Skeletal muscle tissue (tissue), 4 donors: ENCODE data around the gene OSBP2. TPM values are rescaled to one million over a fixed set of nuclear protein-coding genes. Genes with fewer than 3 reads are reported as not detected.
"Not testable (repeated sequence)": the region's sequence is repeated elsewhere in the genome, so short reads cannot be mapped to it uniquely, and the experiment has no call there.

ENCODE experiments used
- H3K27ac ChIP-seq: one replicate; pipeline ENCODE4 v1.7.0; 2013; ENCODE audit warnings: mild to moderate bottlenecking, low read depth, low read length, inconsistent platforms
- H3K27me3 ChIP-seq, 3 donors: one replicate each; pipeline ENCODE4 v1.7.0; 2013; ENCODE audit warnings: low read length in 3 of 3; ENCODE audit not compliant: control insufficient read depth in 3 of 3, insufficient read depth in 3 of 3
- H3K36me3 ChIP-seq, 3 donors: one replicate each; pipeline ENCODE4 v1.7.0; 2013; ENCODE audit warnings: low read length in 3 of 3; ENCODE audit not compliant: control insufficient read depth in 3 of 3, insufficient read depth in 3 of 3
- H3K4me1 ChIP-seq, 3 donors: one replicate each; pipeline ENCODE4 v1.7.0; 2013; ENCODE audit warnings: low read length in 3 of 3, mild to moderate bottlenecking in 3 of 3; ENCODE audit not compliant: control insufficient read depth in 3 of 3, insufficient read depth in 3 of 3
- H3K4me3 ChIP-seq, 3 donors: one replicate each; pipeline ENCODE4 v1.7.0; 2013; ENCODE audit warnings: low read length in 3 of 3
- H3K9ac ChIP-seq, 3 donors: one replicate each; pipeline ENCODE4 v1.7.0; 2013; ENCODE audit warnings: low read length in 3 of 3, mild to moderate bottlenecking in 3 of 3, moderate library complexity in 2 of 3, low read depth in 1 of 3
- H3K9me3 ChIP-seq, 3 donors: one replicate each; pipeline ENCODE4 v1.7.0; 2013; ENCODE audit warnings: low read length in 3 of 3; ENCODE audit not compliant: control insufficient read depth in 3 of 3
- total RNA-seq: library from RNA; depleted of rRNA; stranded (reverse); fragments of >200 nt; gene quantifications from one replicate; pipeline ENCODE4 v1.2.3, GENCODE V29; 2014
- donor health status: Osteomylitis.

OSBP2 gene
- total RNA-seq, 1 donor from 2014 or later = 4.7 TPM

DNA sequence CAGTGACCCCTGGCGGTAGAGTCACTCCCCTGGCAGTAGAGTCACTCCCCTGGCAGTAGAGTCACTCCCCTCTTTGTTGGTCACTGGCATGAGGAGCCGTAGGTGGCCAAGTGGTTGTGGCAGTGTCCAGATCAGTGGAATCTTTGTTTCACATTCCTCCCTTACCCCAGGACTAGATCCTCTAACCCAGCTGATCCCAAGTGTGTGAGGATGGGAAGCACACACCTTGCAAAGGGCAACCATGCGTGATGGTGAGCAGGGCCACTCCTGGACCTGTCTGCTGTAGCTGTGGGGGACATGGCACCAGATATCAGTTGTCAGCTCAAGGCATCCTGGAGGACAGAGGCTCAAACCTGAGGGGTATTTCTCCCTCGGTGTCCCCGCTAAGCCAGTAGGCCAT lies 37.8 kb downstream of the OSBP2 start:
- Histone ChIP-seq H3K9me3 (no peaks in the 10 kb centered on the region), H3K27ac (no peak overlapping the region), H3K9ac (no peak overlapping the region), H3K4me3 (no peak overlapping the region), H3K27me3 (no peaks in the 10 kb centered on the region), H3K36me3 (no peaks in the 10 kb centered on the region), H3K4me1 (no peaks in the 10 kb centered on the region)

DNA sequence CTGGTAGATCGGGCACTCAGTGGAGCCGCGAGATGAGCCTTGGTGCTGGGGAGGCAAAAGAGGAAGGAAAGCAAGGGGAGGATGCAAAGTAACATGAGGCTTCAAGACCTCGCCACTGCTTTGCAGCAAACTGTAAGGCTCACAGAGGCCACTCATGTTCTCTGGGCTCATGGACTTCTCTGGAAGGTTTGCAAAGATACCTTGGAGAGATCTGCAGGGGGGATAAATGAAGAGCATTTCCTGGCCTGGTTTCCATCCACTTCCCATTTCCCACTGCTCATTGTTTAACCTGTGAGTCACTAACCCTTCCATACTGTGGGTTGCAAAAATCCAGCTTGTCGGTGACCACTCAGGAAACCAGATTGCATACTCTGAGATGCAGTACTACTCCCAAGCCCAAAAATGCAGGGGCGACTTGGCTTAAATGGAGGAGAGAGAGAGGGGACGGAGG lies 38.5 kb downstream of the OSBP2 start:
- no peaks in the 10 kb centered on the region for H3K9me3 ChIP-seq
- no peak overlapping the region for H3K4me3 ChIP-seq
- no peaks in the 10 kb centered on the region for H3K4me1 ChIP-seq
- H3K27ac ChIP-seq = no peak overlapping the region
- H3K36me3 ChIP-seq = no peaks in the 10 kb centered on the region
- H3K27me3 ChIP-seq = no peaks in the 10 kb centered on the region
- no peak overlapping the region for H3K9ac ChIP-seq

DNA sequence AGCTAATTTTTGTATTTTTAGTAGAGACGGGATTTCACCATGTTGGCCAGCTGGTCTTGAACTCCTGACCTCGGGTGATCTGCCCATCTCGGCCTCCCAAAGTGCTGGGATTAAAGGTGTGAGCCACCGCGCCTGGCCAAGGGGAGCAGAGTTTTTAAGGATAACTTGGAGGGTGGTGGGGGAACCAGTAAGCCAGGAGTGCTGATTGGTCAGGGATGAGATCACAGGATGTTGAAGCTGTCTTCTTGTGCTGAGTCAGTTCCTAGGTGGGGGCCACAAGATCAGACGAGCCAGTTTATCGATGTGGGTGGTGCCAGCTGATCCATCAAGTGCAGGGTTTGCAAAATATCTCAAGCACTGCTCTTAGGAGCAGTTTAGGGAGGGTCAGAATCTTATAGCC lies 45.3 kb downstream of the OSBP2 start:
- not testable (repeated sequence) for H3K27me3 ChIP-seq, H3K27ac ChIP-seq, H3K4me3 ChIP-seq, H3K9me3 ChIP-seq, H3K9ac ChIP-seq, H3K4me1 ChIP-seq, H3K36me3 ChIP-seq

DNA sequence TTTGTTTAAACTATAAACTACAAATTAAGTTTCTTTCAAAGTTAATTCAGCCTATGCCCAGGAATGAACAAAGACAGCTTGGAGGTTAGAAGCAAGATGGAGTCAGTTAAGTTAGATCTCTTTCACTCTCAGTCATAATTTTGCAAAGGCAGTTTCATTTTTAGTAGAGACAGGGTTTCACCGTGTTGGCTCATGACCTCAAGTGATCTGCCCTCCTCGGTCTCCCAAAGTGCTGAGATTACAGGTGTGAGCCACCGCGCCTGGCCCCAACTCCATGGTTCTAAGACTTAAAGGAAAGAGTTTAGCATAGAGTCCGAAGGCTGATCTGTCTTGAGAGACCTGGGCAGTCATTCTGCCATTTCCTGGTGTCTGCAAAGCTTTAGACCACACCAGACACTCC lies 45.8 kb downstream of the OSBP2 start:
- H3K9ac ChIP-seq, H3K9me3 ChIP-seq, H3K4me3 ChIP-seq, H3K27me3 ChIP-seq, H3K4me1 ChIP-seq, H3K27ac ChIP-seq, H3K36me3 ChIP-seq: not testable (repeated sequence)

DNA sequence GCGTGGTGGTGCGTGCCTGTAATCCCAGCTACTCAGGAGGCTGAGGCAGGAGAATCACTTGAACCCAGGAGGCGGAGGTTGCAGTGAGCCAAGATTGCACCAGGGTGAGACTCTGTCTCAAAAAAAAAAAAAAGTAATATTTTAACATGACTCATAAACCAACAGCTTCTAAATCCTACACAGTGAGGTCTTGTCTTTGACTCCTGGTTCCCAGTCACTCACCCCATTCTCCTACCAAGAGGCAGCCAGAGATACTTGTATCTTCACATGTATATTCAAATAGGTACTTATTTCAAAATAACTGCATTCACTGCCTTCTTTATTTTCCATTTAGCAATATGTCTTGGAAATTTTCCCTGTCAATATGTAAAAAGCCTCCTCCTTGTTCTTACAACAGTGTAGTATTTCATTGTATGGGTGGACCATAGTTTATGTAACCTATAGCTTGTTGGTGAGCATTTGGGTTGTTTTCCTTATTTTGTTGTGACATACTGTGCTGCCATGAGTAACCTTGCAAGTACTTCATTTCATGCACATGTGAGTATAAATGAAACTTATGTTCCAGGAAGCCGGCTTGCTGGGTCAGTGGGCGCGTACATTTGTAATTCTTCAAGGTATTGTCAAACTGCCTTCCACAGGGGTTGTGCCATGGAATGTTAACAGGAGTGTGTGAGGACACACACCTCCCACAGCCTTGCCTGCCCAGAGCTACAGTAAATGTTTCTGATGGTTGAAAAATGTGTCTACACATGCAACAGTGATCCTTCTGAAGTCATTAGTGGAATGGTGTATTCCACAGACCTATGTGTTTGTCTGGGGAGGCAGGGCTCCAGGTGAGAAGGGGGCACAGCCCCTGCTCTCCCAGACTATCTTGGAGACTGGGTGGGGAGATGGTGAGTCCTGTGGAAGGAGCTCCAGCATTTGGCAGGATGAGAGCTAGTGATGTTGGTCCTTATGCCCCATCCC lies 47.9 kb downstream of the OSBP2 start:
- H3K4me1 ChIP-seq = no peaks in the 10 kb centered on the region

DNA sequence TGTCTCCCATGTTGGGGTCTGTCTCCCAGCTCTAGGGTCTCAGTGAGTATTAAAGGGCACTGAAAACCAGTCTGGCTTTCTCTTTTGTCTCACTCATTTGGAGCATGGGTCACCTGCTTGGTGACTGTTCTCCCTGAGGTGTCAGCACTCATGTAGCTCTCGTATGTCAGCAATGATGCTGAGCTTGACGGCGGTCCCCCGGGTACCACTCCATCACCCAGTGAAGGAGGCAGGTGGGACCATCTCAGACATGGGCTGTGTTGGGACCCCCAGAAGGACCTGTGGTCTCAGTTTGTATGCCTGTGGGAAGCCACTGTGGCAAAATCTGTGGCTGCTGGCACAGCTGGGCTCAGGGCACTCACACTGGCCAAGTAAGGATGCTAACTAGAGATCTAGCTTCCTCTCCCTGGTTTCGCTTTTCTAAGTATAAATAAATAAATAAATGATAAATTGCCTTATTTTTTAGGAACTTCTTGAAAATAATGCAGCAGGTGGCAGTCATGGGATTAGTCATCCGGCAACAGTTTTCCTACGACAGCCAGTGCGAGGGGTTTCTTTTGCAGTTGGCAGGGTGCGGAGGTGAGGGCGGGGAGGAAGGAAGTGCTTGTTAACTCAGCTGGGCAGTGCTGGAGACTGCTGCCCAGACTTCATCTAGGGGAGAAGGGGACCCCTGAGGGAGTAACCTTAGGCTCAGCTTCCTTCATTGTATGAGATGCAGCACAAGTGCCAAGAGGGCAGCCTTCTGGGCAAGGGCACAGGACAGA lies 48.8 kb downstream of the OSBP2 start:
- no peaks in the 10 kb centered on the region for H3K4me1 ChIP-seq
- no peak overlapping the region for H3K27ac ChIP-seq
- H3K27me3 ChIP-seq = no peaks in the 10 kb centered on the region
- H3K4me3 ChIP-seq = no peak overlapping the region
- no peaks in the 10 kb centered on the region for H3K9me3 ChIP-seq
- H3K36me3 ChIP-seq = peaks cover 0 to 2% (median 0%) of the 10 kb centered on the region in 3 donors
- H3K9ac ChIP-seq = no peak overlapping the region

More for the DNA sequence above, 47.9 kb downstream of the OSBP2 start:
- H3K4me3 ChIP-seq = no peak overlapping the region
- no peak overlapping the region for H3K9ac ChIP-seq
- no peaks in the 10 kb centered on the region for H3K9me3 ChIP-seq
- H3K27me3 ChIP-seq = no peaks in the 10 kb centered on the region
- H3K36me3 ChIP-seq = peaks cover 0 to 2% (median 0%) of the 10 kb centered on the region in 3 donors
- no peak overlapping the region for H3K27ac ChIP-seq

DNA sequence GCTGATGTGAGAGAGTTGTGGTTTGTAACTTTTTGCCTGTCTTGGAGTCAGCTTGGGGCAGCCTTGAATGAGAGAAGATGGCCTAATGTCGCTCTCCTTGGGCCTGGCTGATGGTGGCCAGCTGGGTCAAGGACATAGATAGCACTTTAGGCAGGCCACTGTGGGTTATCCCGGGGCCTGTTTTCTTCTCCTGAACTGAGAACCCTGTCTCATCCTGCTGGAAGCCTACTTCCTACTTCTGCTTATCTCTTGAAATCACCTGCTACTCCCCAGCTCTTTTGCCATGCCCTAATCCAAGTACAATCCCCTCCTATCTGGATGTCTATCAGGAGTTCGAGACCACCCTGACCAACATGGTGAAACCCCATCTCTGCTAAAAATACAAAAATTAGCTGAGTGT lies 49.5 kb downstream of the OSBP2 start:
- peaks cover 0 to 2% (median 0%) of the 10 kb centered on the region in 3 donors for H3K36me3 ChIP-seq
- no peak overlapping the region for H3K9ac ChIP-seq
- H3K4me3 ChIP-seq = no peak overlapping the region
- H3K27ac ChIP-seq = no peak overlapping the region
- no peaks in the 10 kb centered on the region for H3K4me1 ChIP-seq
- H3K27me3 ChIP-seq = no peaks in the 10 kb centered on the region
- no peaks in the 10 kb centered on the region for H3K9me3 ChIP-seq

DNA sequence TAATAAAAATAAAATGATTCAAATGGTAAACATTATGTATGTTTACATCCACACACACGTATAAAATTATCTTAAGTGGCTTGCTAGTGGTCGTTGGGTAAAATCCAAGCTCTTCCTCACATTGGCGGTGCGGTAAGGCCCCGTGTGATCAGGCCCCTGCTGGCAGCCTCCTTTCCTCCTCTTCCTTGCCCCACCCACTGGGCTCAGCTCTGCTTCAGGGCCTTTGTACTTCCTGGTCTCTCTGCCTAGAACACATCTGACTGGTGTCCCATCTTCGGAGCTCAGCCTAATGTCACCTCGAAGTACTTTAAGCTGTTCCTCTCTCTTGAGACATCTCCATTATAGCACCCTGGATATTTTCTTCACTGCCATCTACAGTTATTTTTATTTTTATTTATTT lies 52.8 kb downstream of the OSBP2 start:
- H3K9me3 ChIP-seq = no peaks in the 10 kb centered on the region
- no peak overlapping the region for H3K9ac ChIP-seq
- H3K27ac ChIP-seq = no peak overlapping the region
- H3K4me3 ChIP-seq = no peak overlapping the region
- H3K36me3 ChIP-seq = no peaks in the 10 kb centered on the region
- no peaks in the 10 kb centered on the region for H3K4me1 ChIP-seq
- no peaks in the 10 kb centered on the region for H3K27me3 ChIP-seq

DNA sequence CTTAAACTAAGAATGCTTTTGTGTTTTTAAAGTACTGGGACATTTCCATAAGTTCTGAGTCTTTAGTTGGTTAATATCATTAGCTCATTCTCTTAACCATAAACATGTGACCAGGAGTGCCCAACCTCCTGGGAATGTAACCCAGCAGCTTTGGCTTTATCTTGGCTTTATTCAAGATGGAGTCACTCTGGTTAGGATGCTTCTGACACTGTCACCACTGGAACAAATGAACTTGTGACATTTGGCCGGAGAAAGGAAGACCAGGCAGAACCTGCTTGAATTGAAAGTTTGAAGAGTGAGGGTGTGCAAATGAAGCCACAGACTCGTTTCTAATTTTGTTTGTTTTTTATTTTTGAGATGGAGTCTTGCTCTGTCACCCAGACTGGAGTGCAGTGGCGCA lies 54.6 kb downstream of the OSBP2 start:
- no peaks in the 10 kb centered on the region for H3K36me3 ChIP-seq
- H3K4me1 ChIP-seq = peaks cover 2 to 8% (median 4%) of the 10 kb centered on the region in 3 donors
- no peak overlapping the region for H3K4me3 ChIP-seq
- no peaks in the 10 kb centered on the region for H3K9me3 ChIP-seq
- no peak overlapping the region for H3K27ac ChIP-seq
- no peak overlapping the region for H3K9ac ChIP-seq
- no peaks in the 10 kb centered on the region for H3K27me3 ChIP-seq

DNA sequence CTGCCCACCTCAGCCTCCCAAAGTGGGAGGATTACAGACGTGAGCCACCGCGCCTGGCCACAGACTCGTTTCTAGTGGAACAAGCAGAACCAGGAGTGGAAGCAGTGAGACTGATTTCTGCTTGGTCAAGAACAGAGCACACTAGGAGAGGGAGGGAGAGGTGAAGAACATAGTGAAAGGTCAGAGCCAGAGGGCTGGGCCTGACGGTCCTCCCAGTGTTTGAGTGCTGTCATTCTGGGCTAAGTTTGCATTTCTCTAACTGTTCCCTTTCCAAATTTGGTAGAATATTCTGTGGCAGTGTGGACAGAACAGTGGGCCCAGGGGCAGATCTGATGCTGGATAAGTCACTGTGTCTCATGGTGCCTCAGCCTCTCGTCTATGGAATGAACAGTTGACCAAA lies 55.2 kb downstream of the OSBP2 start:
- Histone ChIP-seq H3K27me3 (no peaks in the 10 kb centered on the region), H3K4me1 (peaks cover 2 to 8% (median 4%) of the 10 kb centered on the region in 3 donors), H3K36me3 (no peaks in the 10 kb centered on the region), H3K9me3 (no peaks in the 10 kb centered on the region), H3K9ac (no peak overlapping the region), H3K27ac (no peak overlapping the region), H3K4me3 (no peak overlapping the region)
